Sciatic nerve (tissue), 2 donors: ENCODE data around the gene CBFA2T2. TPM values are rescaled to one million over a fixed set of nuclear protein-coding genes. Genes with fewer than 3 reads are reported as not detected.

Source experiments
- ATAC-seq: fragments of 200-7000 bp; cut with Tn5 transposase; one replicate; pipeline ENCODE4 v1.9.1; 2020; ENCODE audit warnings: mild to moderate bottlenecking, moderate library complexity
- DNase-seq: peaks from one replicate; pipeline ENCODE4 v3.0.0-alpha.2; 2020; ENCODE audit warnings: low spot score
- intact Hi-C: fragments of 100-400 bp; cut with DNase I; formaldehyde crosslinking; loops from one replicate; pipeline ENCODE4 v1.14.2; 2022
- total RNA-seq: library from RNA; stranded (reverse); fragmentation: NEBNext Ultra II Directional; extraction: Animal tissue kit (Norgen Biotek cat#: 25700); gene quantifications from one replicate; pipeline ENCODE4 v1.2.1, GENCODE V29; 2021
- donor health status: DM: no; HTN: no; CAD: no.
- donor health status: DM: no; HTN: no; CAD: no.

The CBFA2T2 gene
- total RNA-seq, 1 donor from 2014 or later, result 26.0 TPM

GRCh38 chr20:33677991-33678702 is 188.3 kb downstream of the CBFA2T2 start:
- ATAC-seq, result peak; percentile 52
- DNase-seq, result no peak
- intact Hi-C loops, result no loop called here

- ATAC-seq, result no peak
- no peak for DNase-seq
- intact Hi-C loops, result loop anchor here (10.0 kb wide), 1 partner anchor 55 kb away; the partner anchor contains the start of gene ZNF341
Observed at GRCh38 chr20:33679758-33680485, 190.0 kb downstream of the CBFA2T2 start.

DNA sequence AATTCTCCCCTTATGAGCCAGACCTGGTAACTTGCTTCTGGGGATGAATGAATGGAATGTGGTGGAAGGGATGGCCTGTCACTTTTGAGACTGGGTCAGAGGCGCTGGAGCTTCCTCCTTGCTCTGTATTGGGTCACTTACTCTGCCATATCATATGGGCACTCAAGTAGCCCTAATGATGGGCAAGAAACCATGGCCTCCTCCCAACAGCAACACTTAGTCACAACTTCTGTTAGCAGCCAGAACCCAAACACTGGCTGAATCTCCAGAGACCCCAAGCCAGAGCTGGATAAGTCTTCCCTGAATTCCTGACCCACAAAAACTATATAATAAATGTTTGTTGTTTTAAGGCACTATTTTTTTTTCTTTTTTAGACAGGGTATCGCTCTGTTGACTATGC is 190.8 kb downstream of the CBFA2T2 start:
- no peak for DNase-seq
- intact Hi-C loops, result loop anchor here (10.0 kb wide), 1 partner anchor 54 kb away; the partner anchor contains the start of gene ZNF341
- ATAC-seq, result no peak

- intact Hi-C loops, result loop anchor here (10.0 kb wide), 1 partner anchor 54 kb away; the partner anchor contains the start of gene ZNF341
- ATAC-seq (no peak), DNase-seq (no peak)
Observed at GRCh38 chr20:33681288-33681687, 191.4 kb downstream of the CBFA2T2 start.

DNA sequence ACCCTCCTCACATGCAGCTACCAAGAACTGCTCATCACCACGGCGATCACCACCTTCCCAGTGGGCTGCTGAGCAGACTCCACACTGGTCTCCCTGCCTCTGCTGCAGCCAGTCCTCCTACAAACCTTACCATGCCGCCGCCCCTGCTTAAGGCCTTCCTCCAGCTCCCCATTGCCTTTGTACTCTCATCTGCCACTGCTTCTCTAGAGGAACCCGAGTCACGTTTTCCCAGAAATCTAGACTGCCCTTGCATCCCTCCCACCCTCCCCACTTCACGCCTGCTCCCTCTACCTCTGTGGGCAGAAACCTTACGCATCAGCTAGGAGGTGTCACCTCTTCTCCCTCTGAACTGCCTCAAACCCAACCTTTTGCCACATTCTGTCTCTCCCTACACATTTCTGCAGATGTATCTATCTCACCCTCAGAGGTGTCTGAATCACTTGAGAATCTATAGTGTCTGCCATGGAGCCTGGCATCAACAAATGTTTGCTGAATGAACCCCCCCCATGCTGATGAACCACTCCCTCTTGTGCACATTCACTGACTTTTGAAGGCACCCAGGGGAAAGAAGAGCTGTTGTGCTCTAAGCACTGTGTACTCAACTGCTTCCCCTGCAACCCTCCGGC is 191.9 kb downstream of the CBFA2T2 start:
- intact Hi-C loops, result loop anchor here (10.0 kb wide), 1 partner anchor 53 kb away; the partner anchor contains the start of gene ZNF341

GRCh38 chr20:33684533-33685327 is 194.8 kb downstream of the CBFA2T2 start:
- no peak for DNase-seq
- intact Hi-C loops, result loop anchor here (10.0 kb wide), 1 partner anchor 50 kb away; the partner anchor contains the start of gene ZNF341
- ATAC-seq, result no peak

More for the DNA sequence above, 191.9 kb downstream of the CBFA2T2 start:
- ATAC-seq (no peak), DNase-seq (no peak)

DNA sequence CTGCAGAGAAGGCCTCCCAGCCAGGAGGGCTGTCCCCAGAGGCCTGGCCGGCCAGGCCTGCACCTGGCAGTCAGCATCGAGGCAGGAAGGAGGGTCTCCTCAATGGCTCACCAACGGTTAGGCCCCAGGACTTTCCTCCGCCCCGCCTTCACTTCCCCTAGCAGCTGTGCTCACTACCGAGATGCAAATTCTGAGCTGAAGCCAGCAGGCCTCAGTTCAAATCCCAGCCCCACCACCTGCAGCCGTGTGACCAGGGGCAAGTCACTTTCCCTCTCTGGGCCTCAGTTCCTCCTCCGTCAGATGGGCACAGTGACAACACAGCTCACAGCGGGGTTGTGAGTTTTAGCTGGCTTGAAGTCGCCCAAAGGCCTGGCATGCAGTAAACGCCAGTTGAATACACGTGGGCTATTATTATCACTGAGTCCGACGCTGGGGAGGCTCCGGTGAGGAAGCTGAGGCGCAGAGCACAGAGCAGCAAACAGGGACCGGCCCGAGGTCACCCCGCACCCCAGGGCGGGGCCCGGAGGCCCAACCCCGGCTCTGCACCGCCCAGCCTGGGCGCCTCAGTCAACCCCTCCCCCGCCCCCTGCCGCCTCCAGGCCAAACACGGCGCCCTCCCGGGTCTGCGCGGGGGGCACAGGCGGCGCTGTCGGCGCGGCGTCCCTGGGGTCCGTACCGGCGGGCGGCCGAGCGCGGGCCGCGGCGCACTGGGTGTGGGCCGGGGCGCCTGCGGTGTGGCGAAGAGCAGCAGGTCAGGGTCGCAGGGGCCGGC is 195.6 kb downstream of the CBFA2T2 start:
- ATAC-seq (no peak), DNase-seq (no peak)
- intact Hi-C loops, result loop anchor here (10.0 kb wide), 1 partner anchor 49 kb away; the partner anchor contains the start of gene ZNF341

- ATAC-seq (peak; percentile 98), DNase-seq (peak; percentile 97)
- intact Hi-C loops, result loop anchor here (10.0 kb wide), 1 partner anchor 48 kb away; the partner anchor contains the start of gene ZNF341
Observed at GRCh38 chr20:33686100-33686983, 196.4 kb downstream of the CBFA2T2 start, which contains the start of gene E2F1. Gene E2F1, minus strand, starts transcription at chr20:33686385. Its CDS starts 121 bp downstream, at chr20:33686264.

DNA sequence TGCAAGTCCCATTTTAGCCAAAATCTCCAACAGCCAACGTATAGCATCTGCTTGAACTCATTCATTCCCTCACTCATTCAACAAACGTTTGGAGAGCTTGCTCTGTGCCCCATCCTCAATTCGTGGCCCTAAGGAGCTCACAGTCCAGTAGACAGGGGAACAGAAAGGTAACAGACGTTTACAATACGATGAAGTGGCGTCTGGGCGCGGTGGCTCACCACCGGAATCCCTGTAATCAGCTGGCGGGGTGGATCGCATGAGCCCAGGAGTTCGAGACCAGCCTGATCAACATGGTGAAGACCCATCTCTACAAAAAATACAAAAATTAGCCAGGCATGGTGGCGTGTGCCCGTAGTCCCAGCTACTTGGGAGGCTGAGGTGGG is 197.1 kb downstream of the CBFA2T2 start:
- DNase-seq, result no peak
- ATAC-seq, result no peak
- intact Hi-C loops, result loop anchor here (10.0 kb wide), 1 partner anchor 48 kb away; the partner anchor contains the start of gene ZNF341

DNA sequence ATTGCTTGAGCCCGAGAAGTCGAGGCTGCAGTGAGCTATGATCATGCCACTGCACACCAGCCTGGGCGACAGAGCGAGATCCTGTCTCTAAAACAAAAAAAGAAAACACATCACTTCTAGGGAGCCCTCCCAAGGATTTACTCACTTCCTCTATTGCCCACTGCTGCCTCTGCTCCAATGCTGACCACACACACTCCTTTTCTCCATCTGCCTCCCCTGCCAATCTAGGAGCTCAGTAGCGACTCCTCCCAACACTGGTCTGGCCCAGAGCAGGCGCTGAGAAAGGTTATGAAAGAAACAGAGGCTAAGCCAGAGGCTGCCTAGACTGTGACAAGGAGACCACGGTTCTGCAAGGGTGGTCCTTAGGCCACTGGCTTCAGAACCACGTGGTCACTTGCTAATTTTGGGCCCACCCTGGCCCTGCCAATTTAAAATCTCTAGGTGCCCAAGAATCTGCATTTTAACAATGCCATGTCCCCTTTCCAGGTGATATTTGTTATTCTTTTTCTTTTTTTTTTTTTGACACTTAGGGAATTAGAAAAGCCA is 197.5 kb downstream of the CBFA2T2 start:
- intact Hi-C loops, result loop anchor here (10.0 kb wide), 1 partner anchor 47 kb away; the partner anchor contains the start of gene ZNF341
- DNase-seq (no peak), ATAC-seq (no peak)

DNA sequence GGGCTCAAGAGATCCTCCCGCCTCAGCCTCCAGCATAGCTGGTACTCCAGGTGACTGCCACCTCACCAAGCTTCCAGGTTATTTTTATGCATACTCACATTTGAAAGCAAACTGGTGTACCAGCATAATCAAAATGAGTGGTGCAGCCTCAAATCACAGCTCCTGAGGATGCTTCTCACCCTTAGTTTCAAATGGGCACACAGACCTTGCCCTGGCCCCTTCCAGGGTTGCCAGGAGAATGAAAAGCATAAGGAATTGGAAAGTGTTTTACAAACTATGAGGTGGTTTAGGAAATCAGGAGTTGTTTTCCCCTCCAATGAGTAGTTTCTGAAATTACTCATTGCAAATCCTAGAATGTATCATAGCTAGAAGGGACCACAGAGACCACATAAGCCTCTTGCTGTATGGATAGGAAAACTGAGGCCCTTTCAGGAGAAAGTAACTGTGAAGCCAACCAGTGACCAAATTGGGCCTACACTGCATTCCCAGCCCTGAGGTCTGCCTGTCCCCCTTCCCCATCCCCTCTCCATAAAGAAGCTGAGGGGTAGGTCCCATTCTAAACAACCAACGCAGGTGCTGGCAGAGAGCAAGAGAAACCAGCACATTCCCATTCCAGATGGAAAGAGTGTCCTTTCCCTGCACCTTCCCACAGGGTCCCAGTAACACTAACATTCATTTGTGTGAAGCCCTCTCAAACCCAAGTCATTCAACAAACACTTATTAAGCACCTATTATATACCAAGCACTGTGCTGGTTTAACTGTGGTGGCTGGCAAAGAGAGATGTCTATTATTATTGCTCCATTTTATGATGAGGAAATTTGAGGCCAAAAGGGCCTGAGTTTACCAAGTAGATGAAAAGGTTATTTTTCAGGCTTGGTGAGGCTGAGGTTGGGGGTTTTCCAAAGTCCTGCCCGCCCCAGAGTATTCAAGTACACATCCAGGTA is 198.4 kb downstream of the CBFA2T2 start:
- DNase-seq, result no peak

DNA sequence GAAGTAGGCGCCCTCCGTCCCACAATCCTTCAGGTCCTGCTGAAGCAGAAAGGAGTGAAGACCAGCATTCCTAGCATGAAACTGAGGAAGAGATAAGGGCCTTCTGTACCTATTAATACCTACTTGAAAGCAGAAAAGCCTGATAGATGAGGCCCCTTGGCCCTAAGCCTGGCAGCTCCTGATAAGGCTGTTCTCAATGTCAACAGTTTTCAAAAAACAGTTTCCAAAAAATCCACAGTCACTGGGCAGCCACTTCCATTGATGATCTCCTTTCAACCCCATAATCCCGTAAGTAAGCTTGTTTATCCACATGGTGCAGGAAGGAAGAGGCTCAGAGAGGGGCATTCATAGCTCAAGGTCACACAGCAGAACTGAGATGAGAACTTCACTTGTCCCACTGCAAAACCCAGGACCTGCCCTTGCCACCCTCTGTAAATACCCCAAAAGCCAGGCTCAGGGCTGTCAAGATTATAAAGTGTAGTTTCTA is 199.1 kb downstream of the CBFA2T2 start:
- no peak for ATAC-seq

More for the DNA sequence above, 198.4 kb downstream of the CBFA2T2 start:
- intact Hi-C loops, result loop anchor here (10.0 kb wide), 1 partner anchor 47 kb away; the partner anchor contains the start of gene ZNF341
- no peak for ATAC-seq

GRCh38 chr20:33689493-33689892 is 199.6 kb downstream of the CBFA2T2 start:
- DNase-seq (no peak), ATAC-seq (no peak)
- intact Hi-C loops, result loop anchor here (10.0 kb wide), 1 partner anchor 45 kb away; the partner anchor contains the start of gene ZNF341

More for the DNA sequence above, 199.1 kb downstream of the CBFA2T2 start:
- no peak for DNase-seq
- intact Hi-C loops, result loop anchor here (10.0 kb wide), 1 partner anchor 46 kb away; the partner anchor contains the start of gene ZNF341

GRCh38 chr20:33689973-33690372 is 200.1 kb downstream of the CBFA2T2 start:
- ATAC-seq (no peak), DNase-seq (no peak)
- intact Hi-C loops, result loop anchor here (10.0 kb wide), 1 partner anchor 45 kb away; the partner anchor contains the start of gene ZNF341

DNA sequence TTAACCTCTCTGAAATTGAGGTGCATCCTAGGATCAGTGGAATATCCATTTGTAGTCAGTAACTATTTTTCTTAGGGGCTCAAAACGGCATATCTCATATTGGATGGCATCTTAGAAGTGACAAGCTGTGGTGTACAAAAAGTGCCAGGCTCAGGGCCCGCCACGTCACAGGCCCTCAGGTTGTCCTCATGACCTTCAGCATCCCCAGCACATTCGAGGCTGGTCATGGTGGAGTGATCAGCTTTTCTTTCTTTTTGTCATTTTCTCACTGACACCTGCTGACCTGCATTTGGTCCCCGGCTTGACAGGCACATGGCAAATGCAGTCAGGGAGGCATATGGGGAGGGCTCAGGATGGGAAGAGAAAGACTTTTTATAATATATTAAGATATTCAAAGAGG is 203.4 kb downstream of the CBFA2T2 start:
- DNase-seq (no peak), ATAC-seq (no peak)
- intact Hi-C loops, result no loop called here
